Tibial nerve (tissue), 4 donors: ENCODE data around the gene LRRC59.

Experiments
- CTCF ChIP-seq, 5 experiments: fragments of 200-600 bp in 3 of 5; fragments of 450-650 bp in 2 of 5; sonication (generic) in 3 of 5; IDR thresholded peaks; one replicate each; pipeline ENCODE4 v1.5.1; 2016 to 2019; ENCODE audit warnings: antibody characterized with exemption in 5 of 5, mild to moderate bottlenecking in 3 of 5, moderate library complexity in 2 of 5
- EP300 ChIP-seq, 2 donors: sonication (generic); formaldehyde crosslinking; IDR thresholded peaks; one replicate each; pipeline ENCODE4 v1.6.1; 2017; ENCODE audit warnings: antibody characterized with exemption in 2 of 2, mild to moderate bottlenecking in 1 of 2
- POLR2A ChIP-seq, 2 donors: fragments of 450-650 bp; IDR thresholded peaks; one replicate each; pipeline ENCODE4 v1.6.1; 2017; ENCODE audit warnings: antibody characterized with exemption in 2 of 2, mild to moderate bottlenecking in 2 of 2, moderate library complexity in 2 of 2

- TF ChIP-seq POLR2A (IDR thresholded peaks at IDR 0.05) (no peak), CTCF (IDR thresholded peaks at IDR 0.05) (no peak), EP300 (IDR thresholded peaks at IDR 0.05) (no peak)
Measured at GRCh38 chr17:50397919-50398285, 579 bp upstream of the LRRC59 start.
